GM12891 (cell line): ENCODE data around the gene SIN3B.

ENCODE experiments used
- DNase-seq: peaks from one replicate; pipeline ENCODE4 v3.0.0; 2011; ENCODE audit warnings: low spot score; ENCODE audit not compliant: insufficient read length
- FAIRE-seq: peaks from 2 replicates; lab custom pipeline; 2011; peaks lifted over from hg19 to GRCh38; lab: Jason Lieb, UNC
- PAX5 ChIP-seq: IDR thresholded peaks from 2 replicates; pipeline ENCODE4 v1.6.1; 2011; ENCODE audit warnings: low read length, moderate library complexity, mild to moderate bottlenecking; ENCODE audit not compliant: insufficient read depth, severe bottlenecking
- POLR2A ChIP-seq: IDR thresholded peaks from 2 replicates; pipeline ENCODE4 v1.6.1; 2011; ENCODE audit warnings: low read depth, low read length, control low read depth
- POLR2AphosphoS5 ChIP-seq: IDR thresholded peaks from 2 replicates; pipeline ENCODE4 v1.6.1; 2011; ENCODE audit warnings: low read depth, low read length, control low read depth
- POU2F2 ChIP-seq: IDR thresholded peaks from 2 replicates; pipeline ENCODE4 v1.6.1; 2011; ENCODE audit warnings: low read depth, mild to moderate bottlenecking, control low read depth, low read length, moderate library complexity
- SPI1 ChIP-seq: IDR thresholded peaks from 2 replicates; pipeline ENCODE4 v1.6.1; 2011; ENCODE audit warnings: low read depth, low read length, control low read depth
- TAF1 ChIP-seq: IDR thresholded peaks from 2 replicates; pipeline ENCODE4 v1.6.1; 2011; ENCODE audit warnings: low read depth, low read length, control low read depth

The SIN3B gene

GRCh38 chr19:16824658-16825311, 4.4 kb upstream of the SIN3B start:
- no peak for TF ChIP-seq POLR2AphosphoS5
- TF ChIP-seq TAF1: no peak
- TF ChIP-seq PAX5: no peak
- no peak for TF ChIP-seq SPI1
- no peak for TF ChIP-seq POU2F2
- no peak for TF ChIP-seq POLR2A
- FAIRE-seq (no peak), DNase-seq (no peak)

- FAIRE-seq: no peak
- no peak for TF ChIP-seq POU2F2
- TF ChIP-seq PAX5: no peak
- no peak for TF ChIP-seq TAF1
- no peak for TF ChIP-seq POLR2A
- no peak for TF ChIP-seq POLR2AphosphoS5
- TF ChIP-seq SPI1: no peak
- DNase-seq: no peak
Observed at GRCh38 chr19:16825312-16826052, 3.7 kb upstream of the SIN3B start.

- TF ChIP-seq TAF1: no peak
- no peak for TF ChIP-seq POLR2AphosphoS5
- TF ChIP-seq PAX5: no peak
- TF ChIP-seq POU2F2: no peak
- TF ChIP-seq POLR2A: no peak
- no peak for TF ChIP-seq SPI1
- DNase-seq: no peak
- FAIRE-seq: no peak
Observed at GRCh38 chr19:16829822-16830289, 658 bp downstream of the SIN3B start.

- TF ChIP-seq PAX5 (no peak), SPI1 (no peak), POU2F2 (no peak), POLR2AphosphoS5 (no peak), TAF1 (no peak), POLR2A (no peak)
- no peak for DNase-seq
- FAIRE-seq: no peak
Observed at GRCh38 chr19:16830679-16831078, 1.5 kb downstream of the SIN3B start.

- no peak for TF ChIP-seq PAX5
- TF ChIP-seq POLR2A: no peak
- TF ChIP-seq TAF1: no peak
- TF ChIP-seq SPI1: no peak
- FAIRE-seq: no peak
- no peak for DNase-seq
Observed at GRCh38 chr19:16831531-16831930, 2.3 kb downstream of the SIN3B start.

- TF ChIP-seq SPI1 (no peak), TAF1 (no peak), PAX5 (no peak), POU2F2 (no peak), POLR2AphosphoS5 (no peak), POLR2A (no peak)
- no peak for FAIRE-seq
- no peak for DNase-seq
Observed at GRCh38 chr19:16834747-16835146, 5.5 kb downstream of the SIN3B start.

- FAIRE-seq: peak; percentile 74
Observed at GRCh38 chr19:16836115-16837034, 7.2 kb downstream of the SIN3B start.

GRCh38 chr19:16837035-16837362, 7.8 kb downstream of the SIN3B start:
- DNase-seq: no peak
- no peak for FAIRE-seq
- TF ChIP-seq POLR2AphosphoS5: peak; percentile 42; the same call in 1 of the 2 replicates
- TF ChIP-seq PAX5: no peak

More at GRCh38 chr19:16836115-16837034, 7.2 kb downstream of the SIN3B start:
- DNase-seq: no peak
- TF ChIP-seq POLR2A (no peak), POLR2AphosphoS5 (no peak), PAX5 (no peak), TAF1 (no peak), POU2F2 (no peak), SPI1 (no peak)

GRCh38 chr19:16841391-16841926, 12.3 kb downstream of the SIN3B start:
- TF ChIP-seq PAX5 (no peak), TAF1 (no peak), POLR2AphosphoS5 (no peak), POLR2A (no peak), SPI1 (no peak), POU2F2 (no peak)
- no peak for FAIRE-seq
- no peak for DNase-seq
